HEK293 (cell line): ENCODE data around the gene MUC13.

Source experiments
- ZBTB7A ChIP-seq: fragments of 450-650 bp; formaldehyde crosslinking; IDR thresholded peaks from 2 replicates; pipeline ENCODE4 v1.5.1; 2016; ENCODE audit warnings: low read depth, missing biosample characterization, missing genetic modification characterization
- ZNF664 ChIP-seq: fragments of 450-650 bp; formaldehyde crosslinking; IDR thresholded peaks from 2 replicates; pipeline ENCODE4 v1.5.1; 2016; ENCODE audit warnings: missing biosample characterization, missing genetic modification characterization
- ZNF701 ChIP-seq: fragments of 450-650 bp; formaldehyde crosslinking; IDR thresholded peaks from 2 replicates; pipeline ENCODE4 v1.5.1; 2016; ENCODE audit warnings: missing biosample characterization, missing genetic modification characterization
- ZNF777 ChIP-seq: fragments of 450-650 bp; formaldehyde crosslinking; IDR thresholded peaks from 2 replicates; pipeline ENCODE4 v1.5.1; 2017; ENCODE audit warnings: missing biosample characterization, missing genetic modification characterization, borderline replicate concordance
- ZNF837 ChIP-seq: fragments of 450-650 bp; formaldehyde crosslinking; IDR thresholded peaks from 2 replicates; pipeline ENCODE4 v1.5.1; 2016; ENCODE audit warnings: missing biosample characterization, missing genetic modification characterization
- TF ChIP-seq, protein P1 (sequence below): fragments of 450-650 bp; formaldehyde crosslinking; IDR thresholded peaks from 2 replicates; pipeline ENCODE4 v1.5.1; 2016; ENCODE audit warnings: missing biosample characterization, missing genetic modification characterization

GRCh38 chr3:124887932-124888298, 46.6 kb downstream of the MUC13 start:
- TF ChIP-seq, protein P1, sequence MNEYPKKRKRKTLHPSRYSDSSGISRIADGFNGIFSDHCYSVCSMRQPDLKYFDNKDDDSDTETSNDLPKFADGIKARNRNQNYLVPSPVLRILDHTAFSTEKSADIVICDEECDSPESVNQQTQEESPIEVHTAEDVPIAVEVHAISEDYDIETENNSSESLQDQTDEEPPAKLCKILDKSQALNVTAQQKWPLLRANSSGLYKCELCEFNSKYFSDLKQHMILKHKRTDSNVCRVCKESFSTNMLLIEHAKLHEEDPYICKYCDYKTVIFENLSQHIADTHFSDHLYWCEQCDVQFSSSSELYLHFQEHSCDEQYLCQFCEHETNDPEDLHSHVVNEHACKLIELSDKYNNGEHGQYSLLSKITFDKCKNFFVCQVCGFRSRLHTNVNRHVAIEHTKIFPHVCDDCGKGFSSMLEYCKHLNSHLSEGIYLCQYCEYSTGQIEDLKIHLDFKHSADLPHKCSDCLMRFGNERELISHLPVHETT (tag by site-specific recombination): no peak
- TF ChIP-seq ZBTB7A (tag by site-specific recombination) (no peak), ZNF777 (tag by site-specific recombination) (no peak), ZNF837 (tag by site-specific recombination) (no peak), ZNF664 (no peak), ZNF701 (tag by site-specific recombination) (no peak)
